GM06990 (cell line): ENCODE results near the gene RNF113A.

Source experiments
- DNase-seq: peaks from one replicate; pipeline ENCODE4 v3.0.0-alpha.2; 2011; ENCODE audit not compliant: insufficient read length; ENCODE audit errors: extremely low read depth
- H3K27me3 ChIP-seq: replicated peaks from 2 replicates; pipeline ENCODE4 v1.6.0; 2011; ENCODE audit warnings: low read length; ENCODE audit not compliant: control insufficient read depth, insufficient read depth
- H3K36me3 ChIP-seq: 2 replicates; pipeline ENCODE4 v1.5.1; 2011; ENCODE audit warnings: low read length; ENCODE audit not compliant: control insufficient read depth, insufficient read depth
- H3K4me3 ChIP-seq: replicated peaks from 2 replicates; pipeline ENCODE4 v1.5.1; 2011; ENCODE audit warnings: low read depth, mild to moderate bottlenecking, control low read depth, low read length
- TF ChIP-seq, protein P1 (sequence below): IDR thresholded peaks from 2 replicates; pipeline ENCODE4 v1.5.1; 2011; ENCODE audit warnings: low read length, control low read depth, mild to moderate bottlenecking, inconsistent platforms; ENCODE audit not compliant: insufficient read depth, poor library complexity, severe bottlenecking

RNF113A gene

DNA sequence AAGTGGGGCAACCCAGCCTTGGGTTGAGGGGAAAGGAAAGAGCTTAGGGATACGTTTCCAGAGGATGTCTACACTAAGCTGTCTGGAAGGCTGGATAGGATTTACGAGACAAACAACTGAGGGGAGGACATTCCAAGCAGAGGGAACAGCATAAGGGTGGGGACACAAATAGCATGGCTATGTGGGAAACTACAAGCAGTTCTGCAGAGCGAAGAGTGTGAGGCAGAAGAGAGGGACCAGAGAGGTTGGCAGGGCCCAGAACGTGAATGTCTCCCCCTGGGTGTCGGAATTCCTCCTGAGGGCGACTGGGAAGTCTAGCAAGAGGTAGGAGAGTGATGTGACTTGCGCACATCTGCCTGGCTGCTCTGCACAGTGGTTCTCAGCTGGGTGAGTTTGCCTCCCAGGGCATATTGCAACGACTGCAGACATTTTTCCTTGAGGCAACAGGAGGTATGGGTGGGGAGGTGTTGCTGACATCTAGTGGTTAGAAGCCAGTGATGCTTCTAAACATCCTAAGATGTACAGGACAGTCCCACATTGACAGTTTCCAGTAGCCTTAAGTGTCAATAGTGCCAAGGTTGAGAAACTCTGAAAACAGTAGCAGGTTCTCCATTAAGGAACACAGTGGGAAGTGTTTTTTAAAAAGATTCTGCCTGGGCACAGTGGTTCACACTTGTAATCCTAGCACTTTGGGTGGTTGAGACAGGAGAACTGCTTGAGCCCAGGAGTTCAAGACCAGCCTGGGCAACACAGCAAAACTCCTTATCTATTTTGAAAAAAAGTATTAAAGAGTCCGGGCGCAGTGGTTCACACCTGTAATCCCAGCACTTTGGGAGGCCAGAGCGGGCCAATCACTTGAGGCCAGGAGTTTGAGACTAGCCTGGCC is 9.3 kb upstream of the RNF113A start:
- TF ChIP-seq, protein P1, sequence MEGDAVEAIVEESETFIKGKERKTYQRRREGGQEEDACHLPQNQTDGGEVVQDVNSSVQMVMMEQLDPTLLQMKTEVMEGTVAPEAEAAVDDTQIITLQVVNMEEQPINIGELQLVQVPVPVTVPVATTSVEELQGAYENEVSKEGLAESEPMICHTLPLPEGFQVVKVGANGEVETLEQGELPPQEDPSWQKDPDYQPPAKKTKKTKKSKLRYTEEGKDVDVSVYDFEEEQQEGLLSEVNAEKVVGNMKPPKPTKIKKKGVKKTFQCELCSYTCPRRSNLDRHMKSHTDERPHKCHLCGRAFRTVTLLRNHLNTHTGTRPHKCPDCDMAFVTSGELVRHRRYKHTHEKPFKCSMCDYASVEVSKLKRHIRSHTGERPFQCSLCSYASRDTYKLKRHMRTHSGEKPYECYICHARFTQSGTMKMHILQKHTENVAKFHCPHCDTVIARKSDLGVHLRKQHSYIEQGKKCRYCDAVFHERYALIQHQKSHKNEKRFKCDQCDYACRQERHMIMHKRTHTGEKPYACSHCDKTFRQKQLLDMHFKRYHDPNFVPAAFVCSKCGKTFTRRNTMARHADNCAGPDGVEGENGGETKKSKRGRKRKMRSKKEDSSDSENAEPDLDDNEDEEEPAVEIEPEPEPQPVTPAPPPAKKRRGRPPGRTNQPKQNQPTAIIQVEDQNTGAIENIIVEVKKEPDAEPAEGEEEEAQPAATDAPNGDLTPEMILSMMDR: peak; percentile 81
- H3K4me3 ChIP-seq: no peak overlapping the region
- H3K27me3 ChIP-seq: no peaks in the 10 kb centered on the region
- peak; percentile 31 for DNase-seq
- H3K36me3 ChIP-seq: no peaks in the 10 kb centered on the region

DNA sequence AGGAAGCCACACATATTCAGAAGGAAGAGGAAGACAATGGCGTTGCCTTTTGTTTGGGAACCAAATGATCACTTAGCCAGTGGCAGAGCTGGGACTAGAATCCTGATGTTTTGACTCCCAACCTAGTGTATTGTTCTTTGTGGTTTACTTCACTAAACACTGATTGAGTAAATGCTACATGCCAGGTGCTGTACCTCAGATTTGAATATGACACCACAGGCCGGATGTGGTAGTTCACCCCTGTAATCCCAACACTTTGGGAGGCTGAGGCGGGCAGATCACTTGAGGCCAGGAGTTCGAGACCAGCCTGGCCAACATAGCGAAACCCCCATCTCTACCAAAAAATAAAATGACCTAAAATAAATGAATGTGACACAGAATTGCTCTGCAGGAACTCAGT is 8.5 kb upstream of the RNF113A start:
- TF ChIP-seq, protein P1: no peak
- Histone ChIP-seq H3K36me3 (no peaks in the 10 kb centered on the region), H3K4me3 (no peak overlapping the region), H3K27me3 (no peaks in the 10 kb centered on the region)
- DNase-seq: peak; percentile 30

DNA sequence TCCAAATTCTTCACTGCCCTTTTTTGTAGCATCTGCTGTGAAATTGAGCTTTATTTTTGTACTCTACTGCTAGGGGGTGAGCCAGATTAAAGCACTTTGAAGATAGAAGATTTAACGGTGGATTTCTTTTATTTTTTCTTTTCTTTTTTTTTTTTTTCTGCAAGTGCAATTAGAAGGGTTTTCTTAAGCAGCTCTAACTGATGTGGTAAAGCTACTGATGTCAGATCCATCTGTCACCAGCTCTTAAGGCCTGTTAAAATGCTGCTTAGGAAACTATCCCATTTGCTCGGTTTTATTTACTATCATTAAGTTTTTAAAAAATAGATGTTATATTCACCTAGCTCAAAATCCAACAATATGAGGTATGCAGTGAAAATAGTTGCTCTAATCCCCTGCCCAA is 7.2 kb upstream of the RNF113A start:
- Histone ChIP-seq H3K27me3 (no peaks in the 10 kb centered on the region), H3K4me3 (no peak overlapping the region), H3K36me3 (no peaks in the 10 kb centered on the region)
- TF ChIP-seq, protein P1: no peak
- no peak for DNase-seq

DNA sequence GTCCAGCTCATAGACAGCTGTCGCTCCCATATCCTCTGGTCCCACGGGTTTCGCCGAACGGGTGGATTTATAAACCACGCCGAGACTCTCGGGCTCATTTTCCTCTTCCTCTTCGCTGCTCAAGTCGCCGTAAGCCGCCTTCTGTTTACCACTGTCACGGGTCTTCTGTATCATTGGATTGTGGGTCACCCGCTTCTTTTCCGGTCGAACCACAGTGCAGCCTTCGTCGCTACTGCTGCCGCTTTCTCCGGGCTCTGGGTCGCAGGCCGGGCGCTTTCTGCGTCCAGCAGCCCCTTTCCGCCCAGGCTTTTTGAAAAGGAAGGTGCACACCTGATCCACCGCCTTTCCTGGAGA is 311 bp downstream of the RNF113A start:
- no peak for DNase-seq
- Histone ChIP-seq H3K4me3 (peak overlapping the region; percentile 79), H3K27me3 (no peaks in the 10 kb centered on the region), H3K36me3 (no peaks in the 10 kb centered on the region)
- TF ChIP-seq, protein P1: no peak

DNA sequence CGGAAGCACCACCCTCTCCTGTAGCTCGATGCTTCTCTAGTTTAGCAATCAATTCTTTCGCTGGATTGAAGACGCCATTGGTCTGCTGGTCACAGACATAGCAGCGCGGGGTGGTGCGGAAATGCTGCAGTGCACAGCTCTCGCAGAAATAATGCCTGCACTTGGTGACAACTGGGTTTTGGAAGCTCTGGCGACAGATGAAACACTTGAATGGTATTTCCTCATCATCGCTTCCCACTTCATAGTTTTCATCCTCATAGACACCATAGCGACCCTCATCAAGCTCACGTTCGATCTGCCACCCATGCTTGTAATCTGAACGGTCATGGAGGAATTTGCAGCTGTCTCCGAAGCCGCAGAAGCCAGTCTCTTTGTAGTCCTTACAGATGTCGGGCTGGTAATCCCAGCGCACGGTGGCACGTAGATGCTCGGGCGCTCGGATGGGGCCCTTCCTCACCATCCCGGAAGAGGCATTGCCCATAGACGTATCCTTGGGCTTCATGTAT is 854 bp downstream of the RNF113A start:
- no peak for DNase-seq
- no peaks in the 10 kb centered on the region for H3K27me3 ChIP-seq
- H3K4me3 ChIP-seq: peak overlapping the region; percentile 79
- no peaks in the 10 kb centered on the region for H3K36me3 ChIP-seq
- TF ChIP-seq, protein P1: no peak
